ENCODE data around the gene CCDC170.

CCDC170 gene

GRCh38 chr6:151494936-151495320, 1.1 kb downstream of the CCDC170 start:
- H3K4me2 ChIP-seq (ENCODE audit: low read length) = no peak overlapping the region
- H3K4me1 ChIP-seq (ENCODE audit: insufficient read depth, low read length, severe bottlenecking) = no peaks in the 10 kb centered on the region
- H3K79me2 ChIP-seq (ENCODE audit: insufficient read depth, low read length) = no peaks in the 10 kb centered on the region
- H3K9me2 ChIP-seq (ENCODE audit: low read depth, low read length) = no peaks in the 10 kb centered on the region
- H3K27me3 ChIP-seq (ENCODE audit: insufficient read depth, low read length) = 0 out of 2 replicates have a peak, but pooled peaks cover 3% of the 10 kb centered on the region
- H3K27ac ChIP-seq (ENCODE audit: low read depth, low read length, poor library complexity, severe bottlenecking) = no peak overlapping the region
- no peak overlapping the region for H3K4me3 ChIP-seq (ENCODE audit: low read depth, low read length, poor library complexity, severe bottlenecking)
- H3K9me3 ChIP-seq (ENCODE audit: low read length) = no peaks in the 10 kb centered on the region
- no peaks in the 10 kb centered on the region for H3K36me3 ChIP-seq (ENCODE audit: insufficient read depth, low read length)
- no peaks in the 10 kb centered on the region for H4K20me1 ChIP-seq (ENCODE audit: insufficient read depth, low read length)
- no peaks in the 10 kb centered on the region for H3F3A ChIP-seq (ENCODE audit: insufficient read depth, low read length)
- no peak overlapping the region for H3K9ac ChIP-seq (ENCODE audit: low read length)
- H2AFZ ChIP-seq (ENCODE audit: low read length) = no peak overlapping the region
- TF ChIP-seq EZH2 (IDR thresholded peaks at IDR 0.05; ENCODE audit: borderline replicate concordance, low read length) (no peak), CTCF (IDR thresholded peaks at IDR 0.05; ENCODE audit: low read length) (no peak)

DNA sequence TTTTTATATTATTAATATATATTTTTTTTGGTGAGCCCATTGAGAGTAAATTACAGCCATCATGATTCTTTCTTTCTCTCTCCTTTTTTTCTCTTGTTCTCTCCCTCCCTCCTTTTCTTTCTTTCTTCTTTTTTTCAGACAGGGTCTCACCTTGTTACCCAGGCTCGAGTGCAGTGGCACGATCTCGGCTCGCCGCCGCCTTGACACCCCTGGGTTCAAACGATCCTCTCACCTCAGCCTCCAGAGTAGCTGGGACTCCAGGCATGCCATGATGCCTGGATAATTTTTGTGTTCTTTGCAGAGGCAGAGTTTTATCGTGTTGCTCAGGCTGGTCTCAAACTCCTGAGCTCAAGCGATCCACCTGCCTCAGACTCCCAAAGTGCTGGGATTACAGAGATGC, 1.6 kb downstream of the CCDC170 start:
- Histone ChIP-seq H3K79me2 (ENCODE audit: insufficient read depth, low read length) (no peaks in the 10 kb centered on the region), H3K36me3 (ENCODE audit: insufficient read depth, low read length) (no peaks in the 10 kb centered on the region), H3K4me3 (ENCODE audit: low read depth, low read length, poor library complexity, severe bottlenecking) (no peak overlapping the region), H3K9me2 (ENCODE audit: low read depth, low read length) (no peaks in the 10 kb centered on the region), H2AFZ (ENCODE audit: low read length) (no peak overlapping the region), H3K27ac (ENCODE audit: low read depth, low read length, poor library complexity, severe bottlenecking) (no peak overlapping the region), H3K27me3 (ENCODE audit: insufficient read depth, low read length) (0 out of 2 replicates have a peak, but pooled peaks cover 3% of the 10 kb centered on the region), H3F3A (ENCODE audit: insufficient read depth, low read length) (no peaks in the 10 kb centered on the region), H3K4me2 (ENCODE audit: low read length) (no peak overlapping the region), H4K20me1 (ENCODE audit: insufficient read depth, low read length) (no peaks in the 10 kb centered on the region), H3K9me3 (ENCODE audit: low read length) (no peaks in the 10 kb centered on the region), H3K9ac (ENCODE audit: low read length) (no peak overlapping the region), H3K4me1 (ENCODE audit: insufficient read depth, low read length, severe bottlenecking) (no peaks in the 10 kb centered on the region)
- TF ChIP-seq EZH2 (IDR thresholded peaks at IDR 0.05; ENCODE audit: borderline replicate concordance, low read length) (no peak), CTCF (IDR thresholded peaks at IDR 0.05; ENCODE audit: low read length) (no peak)

GRCh38 chr6:151497905-151498304, 4.1 kb downstream of the CCDC170 start:
- Histone ChIP-seq H3K4me2 (ENCODE audit: low read length) (no peak overlapping the region), H3K27me3 (ENCODE audit: insufficient read depth, low read length) (0 out of 2 replicates have a peak, but pooled peaks cover 3% of the 10 kb centered on the region), H3K4me1 (ENCODE audit: insufficient read depth, low read length, severe bottlenecking) (no peaks in the 10 kb centered on the region), H3K4me3 (ENCODE audit: low read depth, low read length, poor library complexity, severe bottlenecking) (no peak overlapping the region), H4K20me1 (ENCODE audit: insufficient read depth, low read length) (no peaks in the 10 kb centered on the region), H3K27ac (ENCODE audit: low read depth, low read length, poor library complexity, severe bottlenecking) (no peak overlapping the region), H3K36me3 (ENCODE audit: insufficient read depth, low read length) (no peaks in the 10 kb centered on the region), H2AFZ (ENCODE audit: low read length) (no peak overlapping the region), H3K9ac (ENCODE audit: low read length) (no peak overlapping the region), H3K9me3 (ENCODE audit: low read length) (no peaks in the 10 kb centered on the region), H3K79me2 (ENCODE audit: insufficient read depth, low read length) (no peaks in the 10 kb centered on the region), H3F3A (ENCODE audit: insufficient read depth, low read length) (no peaks in the 10 kb centered on the region), H3K9me2 (ENCODE audit: low read depth, low read length) (no peaks in the 10 kb centered on the region)
- TF ChIP-seq EZH2 (IDR thresholded peaks at IDR 0.05; ENCODE audit: borderline replicate concordance, low read length) = no peak
- TF ChIP-seq CTCF (IDR thresholded peaks at IDR 0.05; ENCODE audit: low read length) = no peak
